Endothelial cell of umbilical vein (primary cell): Measurements from ENCODE around the gene FIGNL2. TPM values are rescaled to one million over a fixed set of nuclear protein-coding genes. Genes with fewer than 3 reads are reported as not detected.

Experiments used
- BruUV-seq: library from RNA; stranded (reverse); fragments of 400-500 nt; replicated peaks from 2 replicates; lab custom pipeline; 2021; lab: Mats Ljungman, UMichigan
- CTCF ChIA-PET: fragments of 300-600, 350-600 bp; sonication (Branson Sonifier 250); formaldehyde crosslinking; loops from one replicate; lab custom pipeline; 2021; ENCODE audit warnings: antibody characterized with exemption, inconsistent platforms; lab: Charles Lee
- POLR2A ChIA-PET: fragments of 300-600, 350-600 bp; sonication (Branson Sonifier 250); formaldehyde crosslinking; loops from one replicate; lab custom pipeline; 2021; ENCODE audit warnings: antibody characterized with exemption, inconsistent platforms; lab: Charles Lee
- DNase-seq: peaks from one replicate; pipeline ENCODE4 v3.0.0-alpha.2; 2011; ENCODE audit warnings: low read depth, low spot score
- FAIRE-seq: peaks from 2 replicates; lab custom pipeline; 2011; peaks lifted over from hg19 to GRCh38; lab: Jason Lieb, UNC
- H2AFZ ChIP-seq: 2 replicates; pipeline ENCODE4 v1.6.0; 2012; ENCODE audit warnings: low read depth, low read length, control low read depth, inconsistent platforms
- H3K27ac ChIP-seq: 2 replicates; pipeline ENCODE4 v1.5.1; 2011; ENCODE audit warnings: low read depth, mild to moderate bottlenecking, control low read depth, low read length, moderate library complexity; ENCODE audit not compliant: insufficient read depth
- H3K27me3 ChIP-seq, 2 experiments: 2 replicates each; pipeline versions ENCODE4 v1.6.0 to v1.6.1; 2011; ENCODE audit warnings: low read length in 2 of 2, mixed read lengths in 1 of 2; ENCODE audit not compliant: control insufficient read depth in 2 of 2, insufficient read depth in 2 of 2
- H3K36me3 ChIP-seq, 2 experiments: 2 replicates in 1 of 2; 3 replicates in 1 of 2; pipeline ENCODE4 v1.5.1; 2011; ENCODE audit warnings: low read length in 2 of 2, mild to moderate bottlenecking in 1 of 2, moderate library complexity in 1 of 2; ENCODE audit not compliant: control insufficient read depth in 2 of 2, insufficient read depth in 2 of 2; ENCODE audit errors: extremely low read depth in 1 of 2
- H3K4me1 ChIP-seq: 3 replicates; pipeline ENCODE4 v1.5.1; 2011; ENCODE audit warnings: mild to moderate bottlenecking, low read length; ENCODE audit not compliant: control insufficient read depth, insufficient read depth; ENCODE audit errors: extremely low read depth
- H3K4me2 ChIP-seq: 2 replicates; pipeline ENCODE4 v1.6.1; 2011; ENCODE audit warnings: low read length, control low read depth, mixed read lengths; ENCODE audit not compliant: insufficient read depth
- H3K4me3 ChIP-seq, 3 experiments: fragments of 200-600 bp in 1 of 3; sonication (generic), shearing (Covaris generic) in 1 of 3; replicated peaks in 1 of 3; 2 replicates each; pipeline ENCODE4 v1.5.1; 2011 to 2016; ENCODE audit warnings: control low read depth in 3 of 3, low read length in 3 of 3, mild to moderate bottlenecking in 2 of 3, inconsistent platforms in 1 of 3, low read depth in 1 of 3, moderate library complexity in 1 of 3; ENCODE audit not compliant: insufficient read depth in 1 of 3
- H3K79me2 ChIP-seq: 2 replicates; pipeline ENCODE4 v1.6.0; 2012; ENCODE audit warnings: low read length, inconsistent platforms; ENCODE audit not compliant: control insufficient read depth, insufficient read depth
- H3K9ac ChIP-seq: replicated peaks from 2 replicates; pipeline ENCODE3; 2011; ENCODE audit warnings: low read length, control low read depth; ENCODE audit not compliant: insufficient read depth; ENCODE audit errors: extremely low read depth
- H3K9me1 ChIP-seq: replicated peaks from 3 replicates; pipeline ENCODE4 v1.6.0; 2011; ENCODE audit warnings: mild to moderate bottlenecking, low read length; ENCODE audit not compliant: control insufficient read depth, insufficient read depth; ENCODE audit errors: extremely low read depth
- H3K9me3 ChIP-seq: replicated peaks from 2 replicates; pipeline ENCODE4 v1.5.1; 2012; ENCODE audit warnings: low read length, inconsistent platforms; ENCODE audit not compliant: control insufficient read depth, insufficient read depth
- H4K20me1 ChIP-seq: replicated peaks from 2 replicates; pipeline ENCODE3; 2011; ENCODE audit warnings: mild to moderate bottlenecking, low read length; ENCODE audit not compliant: control insufficient read depth, insufficient read depth; ENCODE audit errors: extremely low read depth
- EZH2 ChIP-seq: IDR thresholded peaks from 2 replicates; pipeline ENCODE4 v1.6.1; 2012; ENCODE audit warnings: borderline replicate concordance, low read depth, mild to moderate bottlenecking, moderate library complexity, low read length, inconsistent platforms; ENCODE audit not compliant: severe bottlenecking
- FOS ChIP-seq: IDR thresholded peaks from 2 replicates; pipeline ENCODE4 v1.6.1; 2011; ENCODE audit warnings: mild to moderate bottlenecking, low read length, moderate library complexity, borderline replicate concordance; ENCODE audit not compliant: insufficient read depth
- GATA2 ChIP-seq: IDR thresholded peaks from 2 replicates; pipeline ENCODE4 v1.7.0; 2011; ENCODE audit warnings: low read depth, mild to moderate bottlenecking, moderate library complexity, mixed read lengths, low read length; ENCODE audit not compliant: insufficient read length, insufficient read depth
- JUN ChIP-seq: IDR thresholded peaks from 2 replicates; pipeline ENCODE4 v1.6.1; 2011; ENCODE audit warnings: borderline replicate concordance, low read depth; ENCODE audit not compliant: insufficient read length, insufficient read depth
- MAX ChIP-seq: IDR thresholded peaks from 2 replicates; pipeline ENCODE4 v1.6.1; 2011; ENCODE audit not compliant: insufficient read depth, insufficient read length
- MYC ChIP-seq: IDR thresholded peaks from one replicate; pipeline ENCODE4 v1.6.1; 2011; ENCODE audit warnings: mild to moderate bottlenecking, low read depth, low read length
- POLR2A ChIP-seq: IDR thresholded peaks from 2 replicates; pipeline ENCODE4 v1.6.1; 2012; ENCODE audit warnings: low read depth, mild to moderate bottlenecking, control low read depth, low read length
- POLR2AphosphoS5 ChIP-seq: IDR thresholded peaks from 2 replicates; pipeline ENCODE4 v1.6.1; 2012; ENCODE audit warnings: low read depth, mild to moderate bottlenecking, control low read depth, low read length, moderate library complexity; ENCODE audit not compliant: insufficient read depth
- dilution Hi-C: fragments of 300-500 bp; cut with MboI; formaldehyde crosslinking; loops from one replicate; pipeline ENCODE4 v1.15.0; 2019; ENCODE audit warnings: low sequenced_read_pairs; ENCODE audit not compliant: extremely low pct_ligation_motif_present
- intact Hi-C: fragments of 100-400 bp; cut with micrococcal nuclease; formaldehyde crosslinking; loops from one replicate; pipeline ENCODE4 v1.10.0; 2022
- polyA plus RNA-seq, 4 experiments: library from polyadenylated mRNA; depleted of rRNA in 3 of 4; stranded (reverse) in 3 of 4; unstranded in 1 of 4; fragments of >200 nt; gene quantifications; 2 replicates each; pipeline versions ENCODE4 v1.2.1 to v1.2.3, GENCODE V29; 2011 to 2012; ENCODE audit warnings: missing spikeins in 1 of 4
- total RNA-seq: library from RNA; stranded (reverse); gene quantifications from 2 replicates; pipeline ENCODE4 v1.2.3, GENCODE V29; 2021
- TF ChIP-seq, protein P1 (sequence below), 2 donors: IDR thresholded peaks; 1 replicate in 1 of 2; 2 replicates in 1 of 2; pipeline ENCODE4 v1.5.1; 2011; ENCODE audit warnings: low read length in 2 of 2, mild to moderate bottlenecking in 2 of 2, moderate library complexity in 2 of 2, control low read depth in 1 of 2, inconsistent platforms in 1 of 2, low read depth in 1 of 2; ENCODE audit not compliant: insufficient read depth in 1 of 2; ENCODE audit errors: extremely low read depth in 1 of 2

Gene FIGNL2
- total and polyA plus RNA-seq, 2 donors (not counting 3 experiments of a cell fraction or from before 2014, with no cell fraction given), result 1.4 to 2.4 TPM

GRCh38 chr12:51812871-51813270 lies 35.6 kb downstream of the FIGNL2 start:
- Histone ChIP-seq H3K36me3 (no peaks in the 10 kb centered on the region), H3K9me3 (no peaks in the 10 kb centered on the region), H3K4me3 (no peak overlapping the region), H3K79me2 (no peaks in the 10 kb centered on the region), H3K9me1 (no peaks in the 10 kb centered on the region), H3K27me3 (no peaks in the 10 kb centered on the region), H3K27ac (no peak overlapping the region), H3K9ac (no peak overlapping the region), H4K20me1 (no peaks in the 10 kb centered on the region), H3K4me2 (no peak overlapping the region), H2AFZ (no peak overlapping the region), H3K4me1 (peaks cover 9% of the 10 kb centered on the region)
- FAIRE-seq (no peak), DNase-seq (no peak)
- no peak for TF ChIP-seq GATA2
- TF ChIP-seq JUN, result no peak
- TF ChIP-seq, protein P1, sequence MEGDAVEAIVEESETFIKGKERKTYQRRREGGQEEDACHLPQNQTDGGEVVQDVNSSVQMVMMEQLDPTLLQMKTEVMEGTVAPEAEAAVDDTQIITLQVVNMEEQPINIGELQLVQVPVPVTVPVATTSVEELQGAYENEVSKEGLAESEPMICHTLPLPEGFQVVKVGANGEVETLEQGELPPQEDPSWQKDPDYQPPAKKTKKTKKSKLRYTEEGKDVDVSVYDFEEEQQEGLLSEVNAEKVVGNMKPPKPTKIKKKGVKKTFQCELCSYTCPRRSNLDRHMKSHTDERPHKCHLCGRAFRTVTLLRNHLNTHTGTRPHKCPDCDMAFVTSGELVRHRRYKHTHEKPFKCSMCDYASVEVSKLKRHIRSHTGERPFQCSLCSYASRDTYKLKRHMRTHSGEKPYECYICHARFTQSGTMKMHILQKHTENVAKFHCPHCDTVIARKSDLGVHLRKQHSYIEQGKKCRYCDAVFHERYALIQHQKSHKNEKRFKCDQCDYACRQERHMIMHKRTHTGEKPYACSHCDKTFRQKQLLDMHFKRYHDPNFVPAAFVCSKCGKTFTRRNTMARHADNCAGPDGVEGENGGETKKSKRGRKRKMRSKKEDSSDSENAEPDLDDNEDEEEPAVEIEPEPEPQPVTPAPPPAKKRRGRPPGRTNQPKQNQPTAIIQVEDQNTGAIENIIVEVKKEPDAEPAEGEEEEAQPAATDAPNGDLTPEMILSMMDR (IDR thresholded peaks at IDR 0.05; ENCODE audit: extremely low read depth in 1 of 2, insufficient read depth in 1 of 2, low read depth in 1 of 2, low read length in 2 of 2), result no peak
- no peak for TF ChIP-seq FOS
- TF ChIP-seq POLR2A, result no peak
- no peak for TF ChIP-seq MYC
- TF ChIP-seq EZH2, result no peak
- TF ChIP-seq POLR2AphosphoS5, result no peak
- TF ChIP-seq MAX, result no peak
- intact Hi-C loops (loop anchor here (5.0 kb wide), 1 partner anchor 71 kb away; no protein-coding TSS in a partner anchor), dilution Hi-C loops (no loop called here)
- POLR2A ChIA-PET, result no interaction called here
- BruUV-seq, result no TSS peak
- CTCF ChIA-PET, result interaction anchor here (0.9 to 6.9 kb wide), 11 partner anchors 11 to 392 kb away, joined by 3 to 52 read pairs (median 9); partner anchors contain the start of gene SLC4A8
